Measurements from ENCODE around the gene DOK3.

The DOK3 gene

DNA sequence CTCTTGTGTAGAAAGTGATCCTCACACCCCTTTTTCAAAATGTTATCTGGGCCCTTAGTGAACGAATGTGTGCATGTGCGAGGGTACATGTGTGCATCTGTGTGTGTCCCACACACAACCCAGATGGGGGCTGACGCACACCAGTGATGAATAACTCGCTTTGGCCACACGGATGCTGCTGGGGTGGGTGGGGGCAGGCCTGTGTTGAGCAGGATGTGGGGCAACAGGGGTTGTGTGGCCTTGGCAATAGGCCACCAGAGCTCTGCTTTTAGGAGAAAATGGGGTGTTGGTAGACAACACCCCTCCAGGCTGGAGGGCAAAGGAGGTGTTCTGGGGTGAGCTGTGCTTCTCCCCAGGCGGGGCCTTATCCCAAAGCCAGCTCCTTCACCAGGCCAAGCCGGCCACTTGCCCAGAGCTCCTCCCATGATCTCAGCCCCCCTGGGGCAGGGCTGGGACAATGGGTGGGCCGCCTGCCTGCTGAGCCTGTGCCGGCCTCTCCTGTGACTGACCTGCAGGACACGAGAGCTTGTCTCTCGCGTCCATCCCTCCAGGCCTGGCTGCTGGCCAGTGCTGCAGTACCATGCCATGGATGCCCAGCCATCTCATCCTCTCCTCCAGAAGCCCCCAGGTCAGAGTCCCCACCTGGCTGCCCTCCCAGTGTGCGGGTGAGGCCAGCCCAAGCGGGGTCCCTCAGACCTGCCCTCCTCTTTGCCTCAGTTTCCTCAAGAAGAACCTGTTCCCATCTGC lies 37.8 kb downstream of the DOK3 start:
- no peak for TF ChIP-seq ZNF274 (IDR thresholded peaks at IDR 0.05; ENCODE audit: low read depth, low read length)
- peak overlapping the region; percentile 66; the same call in 1 of the 2 replicates for H3K4me3 ChIP-seq (ENCODE audit: low read length)

DNA sequence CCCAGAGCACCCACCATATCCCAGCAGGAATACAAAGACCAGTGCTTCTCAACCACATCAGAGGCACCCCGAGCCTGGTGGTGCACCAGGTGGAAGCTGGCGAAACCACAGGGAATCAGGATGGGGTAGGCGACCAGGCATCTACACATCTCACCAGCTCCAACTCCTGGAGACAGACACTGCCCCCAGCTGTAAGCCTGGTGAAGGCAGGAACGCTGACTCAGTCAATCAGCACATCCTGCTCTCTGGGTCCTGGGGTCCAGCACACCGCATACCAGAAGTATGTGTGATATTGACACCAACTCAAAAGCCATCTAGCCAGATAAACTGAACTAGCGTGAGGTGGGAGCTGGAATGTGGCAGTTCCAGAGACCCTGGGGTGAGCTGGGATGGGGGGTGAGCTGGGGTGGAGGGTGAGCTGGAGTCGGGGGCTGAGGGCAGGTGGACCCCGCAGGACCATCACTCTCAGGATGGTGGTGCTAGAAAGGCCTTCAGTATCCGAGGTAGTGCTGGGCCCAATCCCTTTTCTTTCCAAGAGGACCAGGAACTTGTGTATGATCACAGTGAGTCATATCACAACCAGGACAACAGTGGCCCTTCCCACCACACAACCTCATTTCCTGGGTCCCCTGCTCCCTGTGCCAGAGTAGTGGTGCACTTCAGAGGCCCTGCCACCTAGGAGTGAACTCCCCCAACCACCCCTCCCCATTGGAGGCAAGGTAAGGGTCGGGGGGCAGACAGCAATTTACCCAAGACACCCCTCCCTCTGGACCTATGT lies 38.7 kb downstream of the DOK3 start:
- no peak overlapping the region for H3K4me3 ChIP-seq (ENCODE audit: low read length)
- no peak for TF ChIP-seq ZNF274 (IDR thresholded peaks at IDR 0.05; ENCODE audit: low read depth, low read length)

DNA sequence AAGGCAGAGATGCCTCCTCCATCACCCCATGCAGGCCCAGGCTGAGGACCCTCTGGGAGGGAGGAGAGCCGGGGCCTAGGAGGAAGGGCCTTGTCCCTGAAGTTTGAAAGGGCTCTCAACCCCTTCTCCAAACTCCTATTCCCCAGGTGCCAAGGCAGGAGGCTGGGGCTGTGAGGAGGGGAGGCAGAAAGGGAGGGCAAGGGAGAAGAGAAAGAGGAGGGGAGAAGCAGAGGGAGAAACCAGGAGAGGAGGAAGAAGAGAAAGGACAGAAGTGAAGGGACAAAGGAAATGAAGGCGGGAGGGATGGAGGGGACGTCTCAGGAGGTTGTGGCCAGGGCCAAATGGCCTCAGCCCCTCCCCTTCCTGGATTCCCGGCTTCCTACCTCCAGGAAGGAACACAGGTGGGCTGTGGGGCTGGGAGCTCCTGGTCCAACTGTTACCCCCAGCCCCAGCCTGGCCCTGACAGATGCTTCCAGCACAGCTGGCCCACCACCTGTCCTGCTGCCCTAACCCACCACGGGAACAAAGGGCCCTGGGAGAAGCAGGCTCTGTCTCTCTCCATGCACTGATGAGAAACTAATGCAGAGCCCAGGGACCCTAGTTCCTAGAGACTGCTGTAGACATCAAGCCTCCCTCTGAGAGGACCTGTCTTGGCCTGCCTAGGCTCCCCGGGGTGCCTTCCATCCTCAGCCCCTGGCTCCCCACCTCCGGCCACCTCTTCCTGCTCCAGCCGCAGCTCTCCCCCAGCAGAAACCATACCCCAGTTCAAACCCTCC lies 39.7 kb downstream of the DOK3 start:
- TF ChIP-seq ZNF274 (IDR thresholded peaks at IDR 0.05; ENCODE audit: low read depth, low read length): no peak
- no peak overlapping the region for H3K4me3 ChIP-seq (ENCODE audit: low read length)

DNA sequence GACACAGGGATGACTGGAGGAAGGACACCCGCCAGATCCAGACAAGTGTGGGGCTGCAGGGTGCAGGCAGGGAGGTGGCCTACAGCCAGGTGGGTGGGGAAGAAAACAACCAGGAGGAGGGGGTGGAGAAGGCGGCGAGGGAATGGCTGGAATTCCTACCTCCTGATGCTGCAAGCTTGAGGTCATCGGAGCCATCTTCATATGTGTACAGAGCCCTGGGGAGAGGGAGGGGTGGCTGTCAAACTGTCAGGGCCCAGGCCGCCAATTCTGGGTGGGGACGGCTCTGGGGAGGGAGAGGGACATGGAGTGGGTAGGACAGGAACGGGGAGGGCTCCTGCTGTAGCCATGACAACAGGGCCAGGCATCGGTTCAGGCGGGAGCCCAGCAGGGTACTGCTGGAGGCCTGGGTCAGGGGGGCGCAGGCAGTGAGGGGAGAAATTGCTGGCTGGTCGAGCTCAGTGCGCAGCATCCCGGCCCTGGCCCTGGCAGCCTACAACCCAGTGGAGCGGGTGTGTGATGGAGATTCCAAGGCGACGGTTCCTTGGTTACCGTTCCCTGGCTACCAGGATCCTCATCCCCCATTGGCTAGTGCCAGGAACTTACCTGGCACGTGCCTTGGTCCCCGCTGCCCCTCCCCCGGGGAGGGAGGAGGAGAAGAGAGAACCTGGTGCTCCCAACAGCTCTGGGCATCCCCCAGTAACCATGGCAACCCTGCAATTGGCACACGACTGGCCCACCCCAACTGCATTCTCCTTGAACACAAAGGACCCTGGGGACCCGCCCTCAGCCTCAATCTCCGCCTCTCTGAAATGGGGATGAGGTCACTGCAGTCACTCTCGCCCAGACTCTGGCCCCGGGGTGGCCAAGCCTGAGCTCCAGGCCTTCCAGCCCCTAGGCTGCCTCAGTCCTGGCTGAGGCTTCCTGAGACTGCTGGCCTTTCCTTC lies 40.7 kb downstream of the DOK3 start:
- no peak overlapping the region for H3K4me3 ChIP-seq (ENCODE audit: low read length)
- TF ChIP-seq ZNF274 (IDR thresholded peaks at IDR 0.05; ENCODE audit: low read depth, low read length): no peak

DNA sequence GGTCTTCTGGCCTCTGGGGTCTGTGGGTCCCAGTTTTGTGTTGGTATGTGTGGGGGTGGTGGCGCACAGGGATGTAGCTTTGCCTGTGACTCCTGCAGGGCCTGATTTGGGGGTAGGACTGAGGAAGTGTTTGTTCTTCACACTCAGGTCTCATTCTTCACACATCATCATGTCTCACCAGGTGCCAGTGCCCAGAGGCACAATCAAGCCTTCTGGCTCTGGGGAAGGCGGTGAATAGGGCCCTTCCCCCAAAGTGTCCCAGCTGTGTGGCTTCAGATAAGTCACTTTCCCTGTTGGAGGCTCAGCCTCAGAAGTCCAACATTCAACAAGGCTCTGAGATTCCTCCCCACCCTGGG lies 41.3 kb downstream of the DOK3 start:
- no peak for TF ChIP-seq ZNF274 (IDR thresholded peaks at IDR 0.05; ENCODE audit: low read depth, low read length)
- H3K4me3 ChIP-seq (ENCODE audit: low read length): no peak overlapping the region

DNA sequence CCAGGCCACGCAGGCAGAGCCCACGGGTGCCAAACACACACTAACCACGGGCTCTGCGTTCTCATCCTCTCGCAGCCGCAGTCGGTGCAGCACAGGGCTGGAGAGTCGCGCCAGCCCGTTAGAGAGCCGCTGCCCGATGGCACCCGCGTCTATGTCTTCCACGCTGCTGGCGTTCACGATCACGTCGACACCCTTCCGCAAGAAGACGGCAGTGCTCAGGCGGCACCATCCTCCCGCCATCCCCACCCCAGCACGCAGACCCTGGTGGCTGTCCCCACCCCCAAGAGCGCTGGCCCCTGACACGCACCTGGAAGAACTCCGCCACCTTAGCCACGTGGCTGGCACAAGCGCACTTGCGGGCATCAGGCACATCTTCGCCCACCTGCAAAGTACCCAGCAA lies 42.2 kb downstream of the DOK3 start:
- no peak overlapping the region for H3K4me3 ChIP-seq (ENCODE audit: low read length)
- TF ChIP-seq ZNF274 (IDR thresholded peaks at IDR 0.05; ENCODE audit: low read depth, low read length): no peak

DNA sequence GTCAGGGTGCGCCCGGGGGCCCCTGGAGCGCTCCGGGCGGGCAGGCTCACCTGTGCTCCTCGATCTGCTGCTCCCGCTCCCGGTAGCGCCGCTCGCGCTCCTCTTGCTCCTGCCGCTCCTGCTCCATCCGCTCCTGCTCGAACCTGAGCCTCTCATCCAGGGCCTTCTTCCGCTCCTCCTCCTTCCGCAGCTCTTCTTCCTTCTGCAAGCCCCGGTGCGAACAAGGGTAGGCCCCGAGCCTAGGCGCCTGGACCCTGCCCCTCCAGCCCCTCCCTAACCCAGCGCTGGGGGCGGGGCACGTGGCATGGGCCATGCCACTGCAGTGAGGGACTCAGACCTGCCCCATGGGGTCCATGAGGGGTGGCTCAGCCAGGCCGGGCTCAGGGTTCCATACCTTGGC lies 42.8 kb downstream of the DOK3 start:
- TF ChIP-seq ZNF274 (IDR thresholded peaks at IDR 0.05; ENCODE audit: low read depth, low read length): no peak
- H3K4me3 ChIP-seq (ENCODE audit: low read length): no peak overlapping the region

DNA sequence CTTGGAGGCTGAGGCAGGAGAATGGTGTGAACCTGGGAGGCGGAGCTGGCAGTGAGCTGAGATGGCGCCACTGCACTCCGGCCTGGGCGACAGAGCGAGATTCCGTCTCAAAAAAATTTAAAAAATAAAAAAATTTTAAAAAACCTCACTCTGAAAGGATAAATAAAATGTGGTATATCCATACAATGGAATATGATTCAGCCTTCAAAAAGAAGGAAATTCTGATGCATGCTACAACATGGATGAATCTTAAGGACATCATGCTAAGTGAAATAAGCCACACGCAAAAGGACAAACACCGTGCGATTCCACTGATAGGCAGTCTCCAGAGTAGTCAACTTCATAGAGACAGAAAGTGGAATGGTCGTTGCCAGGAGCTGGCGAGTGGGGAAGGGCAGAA lies 44.6 kb downstream of the DOK3 start:
- H3K4me3 ChIP-seq (ENCODE audit: low read length): no peak overlapping the region

DNA sequence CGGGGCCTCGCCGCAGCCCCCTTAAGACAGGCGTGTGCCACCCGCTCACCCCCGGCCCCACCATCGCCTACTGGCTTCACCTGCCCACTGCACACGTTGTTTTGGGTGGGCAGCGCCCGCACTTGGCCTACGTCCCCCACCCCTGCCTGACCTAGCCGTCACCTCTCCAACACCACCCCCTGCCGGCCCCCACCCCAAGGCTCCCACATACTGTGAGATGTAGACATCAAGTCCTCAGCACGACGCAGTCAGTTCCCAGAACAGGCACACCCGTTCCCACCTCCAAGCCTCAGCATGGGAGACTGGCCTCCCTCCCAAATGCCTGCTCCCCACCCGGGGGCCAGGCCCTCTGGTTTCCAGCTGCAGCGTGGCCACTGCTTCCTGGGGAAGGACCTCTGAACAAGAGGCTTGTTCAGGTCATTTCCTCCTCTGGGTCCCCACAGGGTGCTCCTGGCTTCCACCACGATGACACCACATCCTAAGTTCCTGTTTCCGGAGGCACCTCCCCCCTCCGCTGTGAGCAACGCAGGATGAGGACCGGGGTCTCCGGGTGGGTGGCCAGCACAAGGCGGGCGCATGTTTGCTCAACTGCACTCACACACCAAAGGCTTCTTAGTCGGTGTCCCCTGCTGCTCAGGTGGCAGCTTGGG lies 47.5 kb downstream of the DOK3 start:
- no peak for TF ChIP-seq ZNF274 (IDR thresholded peaks at IDR 0.05; ENCODE audit: low read depth, low read length)

More for the DNA sequence above, 44.6 kb downstream of the DOK3 start:
- no peak for TF ChIP-seq ZNF274 (IDR thresholded peaks at IDR 0.05; ENCODE audit: low read depth, low read length)

DNA sequence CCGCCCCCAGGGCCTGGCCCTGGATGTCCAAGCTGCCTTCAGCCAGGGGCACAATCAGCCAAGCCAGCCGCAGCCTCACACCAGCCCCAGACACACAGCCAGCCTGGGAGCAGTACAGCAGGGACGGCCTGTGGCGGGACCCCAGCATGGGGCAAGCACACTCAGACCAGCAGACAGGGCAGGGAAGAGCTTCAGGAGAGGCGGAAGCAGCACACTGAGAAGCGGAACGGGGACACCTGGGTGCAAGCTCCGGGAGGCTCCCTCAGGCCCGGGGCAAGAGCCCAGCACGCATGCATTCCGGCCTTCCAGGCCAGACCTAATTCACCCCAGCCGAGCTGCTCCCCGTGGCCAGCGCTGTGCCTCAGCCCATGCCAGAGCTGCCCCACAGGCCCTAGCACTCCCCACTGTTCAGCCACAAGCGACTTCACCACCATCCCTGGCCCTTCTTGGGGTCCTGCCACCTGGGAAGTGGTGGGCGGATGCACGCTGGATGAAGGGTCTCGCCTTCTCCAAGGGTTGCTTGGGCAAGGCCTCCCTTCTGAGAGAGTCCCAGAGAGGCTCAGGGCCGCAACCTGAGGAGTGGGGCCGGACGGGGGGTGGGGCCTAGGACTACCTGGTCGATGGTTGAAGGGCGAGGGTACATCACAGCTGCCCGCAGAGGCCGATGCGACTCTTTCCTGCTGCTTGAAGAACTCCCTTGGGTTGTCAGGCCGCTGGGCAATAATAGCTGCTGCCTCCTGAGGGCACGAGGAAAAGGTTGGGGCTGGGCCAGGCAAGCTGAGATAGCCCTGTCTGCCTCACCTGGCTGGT lies 49.6 kb downstream of the DOK3 start:
- no peak for TF ChIP-seq ZNF274 (IDR thresholded peaks at IDR 0.05; ENCODE audit: low read depth, low read length)
- no peak overlapping the region for H3K4me3 ChIP-seq (ENCODE audit: low read length)

More for the DNA sequence above, 47.5 kb downstream of the DOK3 start:
- H3K4me3 ChIP-seq (ENCODE audit: low read length): no peak overlapping the region

DNA sequence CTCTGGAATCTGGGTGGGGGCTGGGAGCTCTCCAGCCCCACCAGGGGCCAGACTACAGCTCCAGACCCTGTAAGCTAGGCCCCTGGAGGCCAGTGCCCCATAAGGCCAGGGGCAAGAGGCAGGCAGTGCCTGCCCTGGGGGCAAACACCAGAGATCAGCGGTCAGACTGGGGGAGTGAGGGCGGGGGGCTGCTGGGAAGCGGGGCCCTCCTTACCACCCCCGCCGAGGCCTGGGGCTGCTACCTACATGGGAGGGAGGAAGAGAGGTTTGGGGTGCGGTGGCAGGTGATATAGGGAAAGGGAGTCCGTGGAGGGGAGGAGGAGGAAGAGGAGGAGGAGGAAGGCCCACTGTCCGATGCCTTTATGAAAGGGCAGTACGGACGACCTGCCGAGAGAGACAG lies 50.3 kb downstream of the DOK3 start:
- no peak overlapping the region for H3K4me3 ChIP-seq (ENCODE audit: low read length)
- no peak for TF ChIP-seq ZNF274 (IDR thresholded peaks at IDR 0.05; ENCODE audit: low read depth, low read length)

DNA sequence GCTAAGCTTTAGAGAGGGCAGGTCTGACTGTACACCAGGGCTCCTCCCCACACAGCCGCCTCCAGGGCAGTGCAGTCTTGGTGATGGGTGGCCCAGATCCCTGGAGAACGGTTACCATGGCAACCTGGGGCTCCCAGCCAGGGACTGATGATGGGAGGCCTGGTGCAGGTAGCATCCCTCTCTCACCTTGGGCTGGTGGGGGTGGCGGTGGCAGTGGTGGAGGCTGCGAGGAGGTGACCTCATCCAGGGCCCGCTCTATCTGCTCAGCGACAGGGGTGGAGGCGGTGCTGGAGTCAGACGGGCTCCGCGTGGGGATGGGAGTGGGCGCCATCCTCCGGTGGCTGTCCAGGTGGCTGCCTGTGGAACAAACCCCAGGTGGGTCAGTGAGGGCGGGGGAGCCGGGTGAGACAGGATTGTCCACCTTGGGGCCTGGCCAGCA lies 50.7 kb downstream of the DOK3 start:
- TF ChIP-seq ZNF274 (IDR thresholded peaks at IDR 0.05; ENCODE audit: low read depth, low read length): no peak
- H3K4me3 ChIP-seq (ENCODE audit: low read length): no peak overlapping the region
